ENCODE results near the gene ATP8A1.

GRCh38 chr4:42655269-42655637 lies 1.7 kb downstream of the ATP8A1 start:
- TF ChIP-seq POLR2AphosphoS5 (IDR thresholded peaks at IDR 0.05), result no peak
- no peak for TF ChIP-seq POLR2A (IDR thresholded peaks at IDR 0.05)
- no peak for TF ChIP-seq CTCF (IDR thresholded peaks at IDR 0.05 in 8 of 11, conservative IDR thresholded peaks at IDR 0.05 in 3 of 11)
